AG04450 (cell line): ENCODE data around the gene CIDEC. TPM values are rescaled to one million over a fixed set of nuclear protein-coding genes. Genes with fewer than 3 reads are reported as not detected.

ENCODE experiments used
- CTCF ChIA-PET: fragments of 300-600, 350-600 bp; formaldehyde crosslinking; extraction: SDS; loops from one replicate; lab custom pipeline; 2022; ENCODE audit warnings: antibody characterized with exemption, inconsistent platforms; lab: Charles Lee
- POLR2A ChIA-PET: fragments of 350-600 bp; formaldehyde crosslinking; extraction: SDS; loops from one replicate; lab custom pipeline; 2021; ENCODE audit warnings: antibody characterized with exemption, inconsistent platforms; lab: Yijun Ruan, JAX
- DNase-seq: peaks from one replicate; pipeline ENCODE4 v3.0.0-alpha.2; 2011; ENCODE audit warnings: low read depth, low spot score
- H3K27ac ChIP-seq: one replicate; pipeline ENCODE4 v1.5.1; 2012; ENCODE audit warnings: low read depth, low read length, control low read depth
- H3K27me3 ChIP-seq: one replicate; pipeline ENCODE4 v1.6.0; 2012; ENCODE audit warnings: low read length; ENCODE audit not compliant: control insufficient read depth, insufficient read depth
- H3K4me3 ChIP-seq: 2 replicates; pipeline ENCODE4 v1.5.1; 2011; ENCODE audit warnings: mild to moderate bottlenecking, low read depth, low read length, control low read depth
- H3K9me3 ChIP-seq: 2 replicates; pipeline ENCODE4 v1.5.1; 2012; ENCODE audit warnings: low read length; ENCODE audit not compliant: control insufficient read depth, insufficient read depth
- polyA plus RNA-seq: library from polyadenylated mRNA; depleted of rRNA; stranded (reverse); fragments of >200 nt; gene quantifications from 2 replicates; pipeline ENCODE4 v1.2.3, GENCODE V29; 2011
- TF ChIP-seq, protein P1 (sequence below): IDR thresholded peaks from 2 replicates; pipeline ENCODE4 v1.5.1; 2011; ENCODE audit warnings: low read depth, low read length, control low read depth, inconsistent platforms

The CIDEC gene
- polyA plus RNA-seq, 1 experiment = not detected

DNA sequence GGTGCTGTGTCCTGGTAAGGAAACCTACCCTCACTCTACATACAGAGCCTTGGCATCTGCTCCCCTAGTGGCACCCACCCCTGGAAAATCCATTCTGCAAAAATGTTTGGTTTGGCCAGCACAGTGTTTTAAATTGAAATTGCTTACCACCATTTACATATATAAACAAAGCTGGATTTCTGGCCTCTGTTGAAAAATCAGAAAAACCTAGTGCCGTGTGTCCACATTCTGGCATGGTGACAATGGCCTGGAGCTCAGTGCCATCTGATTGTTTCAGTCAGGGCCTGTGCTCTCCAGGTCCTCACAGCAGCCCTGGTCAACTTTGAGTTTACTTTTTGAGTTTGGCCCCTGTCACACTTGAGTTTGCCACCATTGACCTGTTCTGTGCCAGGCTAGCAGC is 34.0 kb upstream of the CIDEC start:
- no peak for DNase-seq
- TF ChIP-seq, protein P1, sequence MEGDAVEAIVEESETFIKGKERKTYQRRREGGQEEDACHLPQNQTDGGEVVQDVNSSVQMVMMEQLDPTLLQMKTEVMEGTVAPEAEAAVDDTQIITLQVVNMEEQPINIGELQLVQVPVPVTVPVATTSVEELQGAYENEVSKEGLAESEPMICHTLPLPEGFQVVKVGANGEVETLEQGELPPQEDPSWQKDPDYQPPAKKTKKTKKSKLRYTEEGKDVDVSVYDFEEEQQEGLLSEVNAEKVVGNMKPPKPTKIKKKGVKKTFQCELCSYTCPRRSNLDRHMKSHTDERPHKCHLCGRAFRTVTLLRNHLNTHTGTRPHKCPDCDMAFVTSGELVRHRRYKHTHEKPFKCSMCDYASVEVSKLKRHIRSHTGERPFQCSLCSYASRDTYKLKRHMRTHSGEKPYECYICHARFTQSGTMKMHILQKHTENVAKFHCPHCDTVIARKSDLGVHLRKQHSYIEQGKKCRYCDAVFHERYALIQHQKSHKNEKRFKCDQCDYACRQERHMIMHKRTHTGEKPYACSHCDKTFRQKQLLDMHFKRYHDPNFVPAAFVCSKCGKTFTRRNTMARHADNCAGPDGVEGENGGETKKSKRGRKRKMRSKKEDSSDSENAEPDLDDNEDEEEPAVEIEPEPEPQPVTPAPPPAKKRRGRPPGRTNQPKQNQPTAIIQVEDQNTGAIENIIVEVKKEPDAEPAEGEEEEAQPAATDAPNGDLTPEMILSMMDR = no peak
- Histone ChIP-seq H3K9me3 (no peaks in the 10 kb centered on the region; the same call in 1 of the 2 replicates), H3K4me3 (no peak overlapping the region), H3K27ac (no peak overlapping the region), H3K27me3 (no peaks in the 10 kb centered on the region)
- CTCF ChIA-PET = interaction anchor here (0.9 to 1.0 kb wide), 4 partner anchors 23 to 68 kb away, joined by 3 to 4 read pairs (median 4); no protein-coding TSS in a partner anchor
- POLR2A ChIA-PET = interaction anchor here (0.9 kb wide), 1 partner anchor 70 kb away, joined by 3 read pairs; the partner anchor contains the start of gene RPUSD3

DNA sequence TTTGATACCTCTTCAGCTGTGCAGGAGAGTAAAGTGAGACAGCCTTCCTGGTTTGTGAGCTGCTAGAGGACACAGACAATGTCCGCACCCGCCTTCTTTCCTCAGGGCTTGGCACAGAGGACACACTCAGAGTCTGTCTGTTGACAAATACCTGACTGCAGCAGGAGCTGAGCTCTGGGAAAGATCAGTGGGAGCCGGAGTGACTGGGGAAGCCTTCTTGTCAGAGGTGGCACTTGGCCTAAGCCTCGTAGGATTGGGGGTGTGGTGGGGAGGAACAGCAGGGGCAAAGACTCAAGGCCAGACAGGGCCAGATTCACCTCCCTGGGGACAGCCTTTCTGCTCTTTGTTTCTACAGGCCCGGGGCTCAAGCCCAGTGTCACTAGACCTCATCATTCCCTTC is 33.5 kb upstream of the CIDEC start:
- Histone ChIP-seq H3K27me3 (no peaks in the 10 kb centered on the region), H3K9me3 (no peaks in the 10 kb centered on the region; the same call in 1 of the 2 replicates), H3K27ac (no peak overlapping the region), H3K4me3 (no peak overlapping the region)
- no peak for DNase-seq
- TF ChIP-seq, protein P1 = no peak
- ChIA-PET CTCF (interaction anchor here (0.9 to 1.0 kb wide), 3 partner anchors 22 to 65 kb away, joined by 3 to 4 read pairs (median 3); no protein-coding TSS in a partner anchor), POLR2A (interaction anchor here (0.9 kb wide), 1 partner anchor 70 kb away, joined by 3 read pairs; the partner anchor contains the start of gene RPUSD3)

DNA sequence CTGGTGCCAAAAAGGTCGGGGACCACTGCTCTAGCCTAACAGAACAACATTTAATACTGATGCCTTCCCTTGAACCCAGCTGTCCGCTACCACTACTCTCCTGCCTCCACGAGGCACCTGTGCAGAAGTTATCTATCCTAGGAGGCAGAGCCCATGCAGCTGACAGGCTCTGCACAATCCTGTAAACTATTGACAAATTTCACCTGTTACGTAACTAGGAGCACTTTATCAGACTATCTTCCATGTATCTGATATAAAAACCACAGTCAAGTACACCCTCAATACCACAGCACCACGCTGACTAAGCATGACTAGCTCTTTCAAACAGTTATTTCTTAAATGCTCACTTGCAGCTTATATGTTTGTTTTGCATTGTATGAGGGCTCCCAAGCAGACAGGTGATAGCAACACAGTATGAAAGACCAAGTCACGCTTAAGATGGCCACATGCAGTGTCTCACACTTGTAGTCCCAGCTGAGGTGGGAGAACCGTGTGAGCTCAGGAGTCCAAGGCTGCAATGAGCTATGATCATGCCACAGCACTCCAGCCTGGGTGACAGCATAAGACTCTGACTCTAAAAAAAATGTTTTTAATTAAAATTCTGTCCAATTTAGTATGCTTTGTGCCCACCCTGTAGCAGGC is 32.4 kb upstream of the CIDEC start:
- ChIA-PET POLR2A (interaction anchor here (0.6 to 2.1 kb wide), 3 partner anchors 13 to 48 kb away, joined by 4 to 6 read pairs (median 5); no protein-coding TSS in a partner anchor), CTCF (interaction anchor here (0.7 to 1.7 kb wide), 3 partner anchors 19 to 63 kb away, joined by 5 to 9 read pairs (median 6); no protein-coding TSS in a partner anchor)
- H3K27me3 ChIP-seq = no peaks in the 10 kb centered on the region
- DNase-seq = no peak
- H3K9me3 ChIP-seq = no peaks in the 10 kb centered on the region
- H3K27ac ChIP-seq = peak overlapping the region; percentile 21
- TF ChIP-seq, protein P1 = no peak
- H3K4me3 ChIP-seq = no peak overlapping the region

DNA sequence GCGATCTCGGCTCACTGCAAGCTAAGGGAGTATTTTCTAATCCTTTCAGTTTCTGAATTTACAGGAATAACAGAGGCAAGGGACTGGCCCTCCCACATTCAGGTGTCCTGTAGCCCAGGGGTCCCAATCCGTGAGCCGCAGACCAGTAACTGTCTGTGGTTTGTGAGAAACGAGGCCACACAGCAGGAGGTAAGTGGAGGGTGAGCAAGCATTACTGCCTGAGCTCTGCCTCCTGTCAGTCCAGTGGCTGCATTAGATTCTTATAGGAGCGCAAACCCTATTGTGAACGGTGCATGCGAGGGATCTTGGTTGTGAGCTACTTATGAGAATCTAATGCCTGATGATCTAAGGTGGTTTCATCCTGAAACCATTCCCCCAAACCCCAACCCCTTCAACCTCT is 31.8 kb upstream of the CIDEC start:
- Histone ChIP-seq H3K4me3 (no peak overlapping the region), H3K9me3 (no peaks in the 10 kb centered on the region), H3K27me3 (no peaks in the 10 kb centered on the region), H3K27ac (peak overlapping the region; percentile 21)
- CTCF ChIA-PET = interaction anchor here (0.7 to 1.7 kb wide), 3 partner anchors 19 to 63 kb away, joined by 5 to 9 read pairs (median 6); no protein-coding TSS in a partner anchor
- TF ChIP-seq, protein P1 = no peak
- POLR2A ChIA-PET = interaction anchor here (1.5 to 2.1 kb wide), 2 partner anchors 18 to 48 kb away, joined by 4 to 6 read pairs; no protein-coding TSS in a partner anchor
- no peak for DNase-seq
